Activated naive CD8-positive, alpha-beta T cell treated with anti-CD3 and anti-CD28 coated beads, Interleukin-2, amount 50 U/mL, for 16 hours (primary cell): ENCODE data around the gene PSMD1.

Experiments used
- DNase-seq: peaks from one replicate; pipeline ENCODE4 v3.0.0-alpha.2; 2020; ENCODE audit warnings: low read depth, low spot score

The PSMD1 gene

DNA sequence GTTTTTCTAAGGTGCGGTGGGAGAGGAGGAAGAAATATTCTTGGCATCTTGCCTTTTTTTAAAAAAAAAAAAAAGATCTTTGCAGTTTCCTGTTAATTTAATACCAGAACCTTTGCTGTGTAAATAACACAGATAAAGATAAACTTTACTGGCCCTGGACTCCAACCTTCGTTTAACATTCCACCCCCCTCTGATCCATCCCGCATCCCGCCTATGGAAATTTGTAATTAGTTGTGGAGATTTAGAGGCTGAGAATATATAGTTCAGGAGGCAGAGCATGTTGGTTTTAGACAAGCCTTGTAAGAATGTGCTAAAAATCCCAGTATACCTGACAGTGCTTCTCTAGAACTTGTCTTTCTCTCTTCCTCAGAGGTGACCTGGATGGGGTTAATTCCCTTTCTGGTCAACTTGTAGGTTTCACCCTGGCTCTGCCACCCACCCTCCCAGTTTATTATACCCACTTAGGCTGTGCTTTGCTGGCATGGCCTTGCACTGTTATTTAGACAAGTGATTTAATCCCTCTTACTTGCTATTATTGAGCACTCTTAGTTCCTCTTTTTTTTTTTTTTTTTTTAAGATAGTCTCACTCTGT is 22.3 kb upstream of the PSMD1 start:
- no peak for DNase-seq

- no peak for DNase-seq
Measured at GRCh38 chr2:231036131-231036530, 20.5 kb upstream of the PSMD1 start.

GRCh38 chr2:231036578-231037106 is 20.0 kb upstream of the PSMD1 start:
- no peak for DNase-seq

DNA sequence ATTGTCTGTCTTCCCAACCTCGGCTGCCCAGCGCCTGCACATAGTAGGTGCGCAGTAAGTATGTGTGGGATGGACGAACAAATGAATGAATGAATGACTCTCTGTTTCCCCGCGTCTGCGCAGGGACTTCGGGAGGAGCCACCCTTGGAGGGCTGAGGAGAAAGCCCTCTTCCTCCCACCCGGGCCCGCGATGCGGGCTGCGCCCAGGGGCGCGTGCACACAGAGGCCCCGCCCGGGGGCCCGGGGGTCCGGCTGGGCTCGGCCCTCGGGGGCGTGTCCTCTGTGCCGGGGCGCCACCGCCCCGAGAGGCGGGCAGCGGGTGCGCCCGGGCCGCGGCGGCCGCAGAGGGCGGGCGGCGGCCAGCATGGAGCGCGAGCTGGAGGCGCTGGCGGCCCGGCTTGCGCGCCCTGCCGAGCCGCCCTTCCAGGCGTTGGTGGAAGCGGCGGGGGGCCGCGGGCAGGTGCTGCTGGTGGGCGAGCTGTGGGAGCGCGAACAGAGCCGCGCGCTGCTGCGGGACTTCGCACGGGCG is 19.4 kb upstream of the PSMD1 start, which contains the start of gene C2orf72:
TSS of gene C2orf72 (plus strand) at position 322 of the 529 bp plus-strand sequence. CDS start at position 365, 43 bp downstream.
- DNase-seq = no peak

DNA sequence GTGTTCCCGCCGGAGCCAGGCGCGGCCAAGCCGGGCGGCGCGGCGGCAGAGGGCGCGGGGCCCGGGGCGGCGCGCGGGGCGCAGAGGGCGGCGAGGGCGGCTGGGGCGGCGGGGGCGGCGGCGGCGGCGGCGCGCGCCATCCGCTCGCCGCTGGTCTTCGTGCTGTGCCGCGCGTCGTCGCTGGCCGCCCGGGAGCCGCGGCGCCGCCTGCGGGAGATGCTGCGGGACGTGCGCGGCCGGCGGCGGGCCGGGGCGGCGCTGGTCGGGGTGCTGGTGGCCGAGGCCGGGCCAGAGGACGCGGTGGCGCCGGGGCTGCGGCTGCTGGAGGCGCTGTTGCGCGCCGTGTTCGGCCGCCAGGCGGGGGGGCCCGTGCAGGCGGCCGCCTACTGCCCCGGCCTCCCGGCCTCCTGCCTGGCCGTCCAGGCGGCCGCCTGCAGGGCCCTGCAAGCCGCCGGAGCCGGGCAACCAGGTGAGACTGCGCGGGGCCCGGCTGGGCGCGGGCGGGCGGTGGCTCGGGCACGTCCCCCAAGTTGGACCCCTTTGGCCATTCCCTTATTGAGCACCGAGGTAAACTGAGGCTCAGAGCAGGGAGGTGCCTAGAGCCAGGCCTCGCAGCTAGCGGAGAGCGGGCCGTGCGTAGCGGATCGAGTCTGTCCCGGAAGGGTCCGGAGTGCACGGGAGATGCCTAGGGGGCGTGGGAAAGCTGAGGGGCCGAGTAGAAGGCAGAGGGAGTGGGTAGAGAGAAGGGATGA is 18.8 kb upstream of the PSMD1 start:
- DNase-seq = no peak

DNA sequence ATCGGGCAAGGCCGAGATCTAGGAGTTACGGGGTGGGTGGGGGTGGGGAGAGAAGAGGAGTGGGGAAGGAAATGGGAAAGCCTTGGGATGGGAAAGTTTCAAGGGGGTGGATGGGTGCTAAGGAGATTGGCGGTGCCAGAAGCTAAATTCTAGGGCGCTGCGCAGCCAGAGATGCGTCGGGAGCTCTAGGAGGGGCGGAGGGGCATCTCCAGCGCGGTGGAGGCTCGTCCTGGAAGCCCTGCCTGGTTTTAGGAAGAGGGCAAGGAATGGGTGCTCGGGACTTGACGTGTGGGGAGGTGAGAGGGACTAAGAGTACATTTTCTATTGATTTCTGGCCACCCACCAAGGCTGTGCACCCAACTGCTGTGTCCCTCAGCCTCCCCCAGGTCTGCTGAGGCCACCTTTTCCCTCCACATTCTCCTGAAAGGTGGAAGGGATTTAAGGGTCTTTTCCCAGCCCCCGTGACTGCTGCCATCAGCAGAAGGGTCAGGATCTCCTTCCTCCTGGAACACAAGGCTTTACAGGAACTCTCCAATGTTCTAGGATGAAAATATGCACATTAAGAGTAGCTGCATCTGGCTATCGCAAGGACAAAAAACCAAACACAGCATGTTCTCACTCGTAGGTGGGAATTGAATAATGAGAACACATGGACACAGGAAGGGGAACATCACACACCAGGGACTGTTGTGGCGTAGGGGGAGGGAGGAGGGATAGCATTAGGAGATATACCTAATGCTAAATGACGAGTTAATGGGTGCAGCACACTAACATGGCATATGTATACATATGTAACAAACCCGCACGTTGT is 18.0 kb upstream of the PSMD1 start:
- DNase-seq = no peak

- no peak for DNase-seq
Measured at GRCh38 chr2:231039294-231039664, 17.4 kb upstream of the PSMD1 start.

GRCh38 chr2:231039821-231040364 is 16.8 kb upstream of the PSMD1 start:
- DNase-seq = no peak

- DNase-seq = no peak
Measured at GRCh38 chr2:231041061-231041689, 15.5 kb upstream of the PSMD1 start.

DNA sequence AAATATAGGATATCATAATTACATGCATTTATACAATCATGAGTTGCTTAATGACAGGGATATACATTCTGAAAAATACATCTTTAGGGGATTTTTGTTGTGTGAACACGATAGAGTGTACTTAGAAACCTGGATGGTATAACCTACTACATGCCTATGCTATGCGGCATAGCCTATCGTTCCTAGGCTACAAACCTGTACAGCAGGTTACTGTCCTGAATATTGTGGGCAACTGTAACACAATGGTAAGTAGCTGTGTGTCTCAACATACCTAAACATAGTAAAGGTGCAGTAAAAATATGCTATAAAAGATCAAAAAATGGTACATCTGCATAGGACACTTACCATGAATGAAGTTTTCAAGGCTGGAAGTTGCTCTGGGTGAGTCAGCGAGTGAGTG is 12.9 kb upstream of the PSMD1 start:
- no peak for DNase-seq

DNA sequence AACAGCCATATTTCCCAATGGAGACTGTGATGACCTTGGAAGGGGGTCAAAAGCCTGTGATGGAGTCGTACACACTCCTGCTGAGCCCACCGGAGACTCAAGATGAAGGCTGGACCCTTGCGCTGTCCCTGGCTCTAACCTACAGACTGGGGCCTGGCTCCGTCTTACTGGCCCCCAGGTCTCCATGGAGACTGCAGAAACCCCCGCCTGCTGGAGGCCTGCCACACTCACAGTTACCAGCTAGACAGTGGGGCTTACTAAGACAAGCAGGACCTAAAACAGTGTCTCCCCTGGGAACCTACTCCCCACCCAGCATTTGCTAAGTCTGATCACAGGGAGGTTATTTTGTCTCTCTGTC is 9.8 kb upstream of the PSMD1 start:
- no peak for DNase-seq

DNA sequence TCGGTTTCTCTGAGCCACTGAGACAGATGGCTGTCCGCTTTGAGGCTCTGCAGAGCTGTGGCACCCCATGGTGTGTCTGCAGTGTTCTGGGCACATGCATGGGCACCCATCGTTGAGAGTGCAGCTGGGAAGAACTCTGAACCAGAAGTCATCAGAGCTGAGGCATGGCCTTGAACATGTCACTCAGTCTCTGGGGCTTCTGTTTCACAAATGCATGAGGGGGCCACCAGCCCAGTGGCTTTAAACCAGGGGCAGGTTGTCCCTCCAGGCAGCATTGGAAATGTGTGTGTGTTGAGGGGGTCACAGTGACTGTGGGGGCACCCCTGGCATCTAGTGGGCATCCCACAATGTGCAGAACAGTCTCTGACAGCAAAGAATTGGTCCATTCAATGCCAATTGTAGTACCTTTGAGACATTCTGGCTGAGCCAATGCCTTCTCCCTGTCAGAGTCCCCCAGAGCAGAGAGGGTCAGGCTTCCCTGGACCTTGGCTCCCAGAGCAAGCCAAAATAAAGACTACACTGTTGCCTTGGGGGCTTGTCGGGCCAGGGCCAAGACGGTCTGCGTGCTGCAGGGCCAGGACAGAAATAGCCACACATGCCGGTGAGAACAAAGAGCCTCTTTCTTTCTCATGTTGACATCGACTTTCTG is 9.3 kb upstream of the PSMD1 start:
- DNase-seq = no peak

GRCh38 chr2:231047923-231048915 is 8.4 kb upstream of the PSMD1 start:
- DNase-seq = no peak

DNA sequence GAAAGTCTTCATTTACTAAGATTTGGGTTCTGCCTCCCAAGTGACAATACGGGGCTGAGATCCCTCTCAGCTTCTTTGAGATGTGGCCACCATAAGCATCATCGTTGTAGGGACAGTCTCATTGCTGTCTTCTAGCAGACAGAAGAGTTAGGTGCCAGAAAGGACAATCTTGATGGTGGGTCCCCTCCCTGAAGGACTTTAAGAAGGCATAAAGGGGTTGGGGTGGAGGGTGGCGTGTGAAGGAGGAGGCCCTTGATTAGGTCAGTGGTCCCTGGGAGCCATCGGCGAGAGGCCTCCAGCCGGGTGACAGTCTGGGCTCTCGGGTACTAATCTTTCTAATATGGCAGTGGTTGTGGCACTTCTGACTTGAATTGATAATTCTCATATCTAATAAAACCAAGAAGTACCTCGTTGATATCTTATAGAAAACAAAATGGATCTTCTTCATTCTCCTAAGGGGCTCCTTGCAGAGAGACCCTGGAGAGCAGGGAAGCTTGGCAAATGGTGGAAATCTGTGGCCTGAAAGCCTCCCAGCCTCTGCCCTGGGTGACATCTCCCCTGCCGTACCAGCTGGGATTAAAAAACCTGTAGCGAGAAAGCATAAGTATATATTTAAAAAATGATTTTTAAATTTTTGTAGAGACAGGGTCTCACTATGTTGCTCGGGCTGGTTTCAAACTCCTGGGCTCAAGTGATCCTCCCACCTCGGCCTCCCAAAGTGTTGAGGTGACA is 7.2 kb upstream of the PSMD1 start:
- no peak for DNase-seq

GRCh38 chr2:231050018-231050901 is 6.4 kb upstream of the PSMD1 start:
- DNase-seq = no peak

DNA sequence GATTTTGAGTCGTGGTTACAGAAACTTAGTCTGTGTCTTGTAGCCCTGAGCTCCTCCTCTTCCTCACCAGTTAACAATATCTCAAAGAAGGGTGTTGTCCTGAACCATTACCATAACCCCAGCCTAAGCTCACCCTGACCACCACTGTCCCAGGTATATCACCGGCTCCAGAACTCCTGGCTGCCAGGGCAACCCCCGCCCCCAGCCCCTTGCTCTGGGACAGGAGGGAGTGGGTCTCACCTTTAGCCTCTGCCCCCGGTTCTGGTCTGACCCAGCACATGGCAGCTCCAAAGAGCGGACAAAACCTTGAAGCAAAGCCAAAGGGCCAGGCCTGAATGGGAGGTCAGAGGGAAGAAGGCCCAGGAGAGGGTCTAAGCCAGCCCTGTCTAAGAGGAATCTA is 5.6 kb upstream of the PSMD1 start:
- no peak for DNase-seq

GRCh38 chr2:231052494-231053451 is 3.9 kb upstream of the PSMD1 start:
- DNase-seq = peak; percentile 67
